HPDE6-E6E7 (cell line): ENCODE measurements around the gene ZNF43.
"Not testable (repeated sequence)": the region's sequence is repeated elsewhere in the genome, so short reads cannot be mapped to it uniquely, and the experiment has no call there.

Source experiments
- DNase-seq: peaks from one replicate; pipeline ENCODE4 v3.0.0; 2011; ENCODE audit warnings: missing footprints; ENCODE audit errors: extremely low spot score

ZNF43 gene

DNA sequence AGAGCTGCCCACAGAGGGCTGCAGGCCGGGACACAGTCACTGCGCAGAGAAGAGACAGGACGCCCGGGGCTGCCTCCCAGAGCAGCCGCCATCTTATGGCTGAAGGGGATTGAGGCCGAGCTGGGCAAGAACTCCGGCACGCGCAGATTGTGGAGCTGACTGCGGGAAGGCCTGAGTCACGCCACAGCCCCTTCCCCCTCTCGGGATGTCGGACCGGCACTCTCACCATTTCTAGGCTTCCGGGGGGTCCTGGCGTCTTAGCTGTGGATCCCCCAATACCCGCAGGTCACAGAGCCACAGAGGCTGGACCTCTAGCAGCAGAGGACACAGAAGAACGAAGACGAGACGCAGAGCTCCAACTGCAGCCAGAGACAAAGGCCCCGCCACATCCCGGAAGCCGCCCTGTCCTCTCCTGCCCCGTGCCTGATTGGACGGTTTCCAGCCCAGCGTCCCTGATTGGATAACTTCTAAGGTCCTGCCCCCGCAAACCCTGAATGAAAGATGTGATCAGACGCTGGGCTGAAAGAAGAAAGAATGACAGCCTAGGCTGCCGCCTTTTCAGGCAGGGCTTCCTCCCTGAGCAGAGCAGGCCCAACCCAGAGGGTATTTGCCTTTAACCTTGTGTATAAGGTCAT, at the start of gene ZNF43:
ZNF43 (minus strand) TSS at position 373 of the 635 bp plus-strand sequence; CDS start at position 229, 144 bp downstream.
- DNase-seq, result no peak

DNA sequence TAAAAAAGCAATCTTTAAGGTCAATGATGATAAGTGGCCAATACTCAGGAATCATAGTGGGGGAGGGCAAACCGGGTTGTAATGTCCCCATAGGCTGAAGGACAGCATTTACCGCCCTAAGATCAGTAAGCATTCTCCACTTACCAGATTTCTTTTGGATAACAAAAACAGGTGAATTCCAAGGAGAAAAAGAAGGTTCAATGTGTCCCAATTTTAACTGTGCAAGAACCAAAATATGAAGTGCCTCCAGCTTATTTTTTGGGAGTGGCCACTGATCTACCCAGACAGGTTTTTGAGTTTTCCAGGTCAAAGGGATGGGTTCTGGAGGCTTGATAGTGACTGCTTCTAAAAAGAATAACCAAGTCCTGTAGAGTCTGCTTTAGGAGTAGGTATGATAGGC, 49.5 kb upstream of the ZNF43 start:
- not testable (repeated sequence) for DNase-seq

- DNase-seq, result not testable (repeated sequence)
Observed at GRCh38 chr19:21884786-21885185, 48.8 kb upstream of the ZNF43 start.

- DNase-seq, result no peak
Observed at GRCh38 chr19:21883516-21883915, 47.5 kb upstream of the ZNF43 start.

DNA sequence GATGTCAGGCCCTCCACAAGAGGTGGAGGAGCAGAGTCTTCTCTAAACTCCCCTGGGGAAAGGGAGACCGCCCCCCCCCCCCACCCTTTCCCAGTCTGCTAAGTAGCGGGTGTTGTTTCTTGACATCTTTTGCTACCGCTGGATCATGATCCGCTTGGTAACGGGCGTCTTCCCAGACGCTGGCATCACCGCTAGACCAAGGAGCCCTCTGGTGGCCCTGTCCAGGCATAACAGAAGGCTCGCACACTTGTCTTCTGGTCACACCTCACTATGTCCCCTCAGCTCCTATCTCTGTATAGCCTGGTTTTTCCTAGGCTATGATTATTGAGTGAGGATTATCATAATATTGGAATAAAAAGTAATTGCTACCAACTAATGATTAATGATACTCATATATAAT, 44.8 kb upstream of the ZNF43 start:
- not testable (repeated sequence) for DNase-seq

DNA sequence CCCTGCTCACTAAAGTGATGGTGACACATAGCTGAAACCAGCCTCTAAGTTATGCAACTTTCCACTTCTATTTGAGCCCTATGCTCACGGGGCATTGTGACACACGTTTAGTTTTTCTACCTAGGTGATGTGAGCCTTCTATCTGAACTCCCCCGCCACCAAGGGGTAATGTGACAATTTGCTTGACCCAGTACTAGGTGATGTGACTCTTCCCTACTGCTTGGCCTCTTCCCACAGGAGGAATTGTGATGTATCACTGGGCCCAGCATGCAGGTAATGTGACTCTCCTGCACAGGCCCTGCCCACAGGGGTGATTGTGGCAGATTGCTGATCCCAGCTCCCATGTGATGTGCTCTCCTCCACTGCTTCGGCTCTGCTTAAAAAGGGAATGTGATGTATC, 42.7 kb upstream of the ZNF43 start:
- DNase-seq, result no peak

DNA sequence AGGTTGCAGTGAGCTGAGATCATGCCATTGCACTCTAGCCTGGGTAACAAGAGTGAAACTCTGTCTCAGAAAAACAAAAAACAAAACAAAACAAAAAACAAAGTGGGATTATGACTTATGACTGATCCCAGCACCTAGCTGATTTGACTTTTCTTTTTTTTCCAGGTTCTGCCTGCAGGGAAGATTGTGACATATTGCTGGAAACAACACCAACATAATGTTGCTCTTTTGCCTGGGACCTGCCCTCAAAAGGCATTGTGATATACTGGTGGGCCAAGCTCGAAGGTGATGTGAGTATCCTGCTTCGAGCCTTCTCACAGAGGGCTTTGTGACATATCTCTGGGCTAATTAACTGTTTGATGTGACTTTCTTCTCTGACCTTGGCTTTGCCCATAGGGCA, 42.0 kb upstream of the ZNF43 start:
- DNase-seq, result no peak

- DNase-seq, result not testable (repeated sequence)
Observed at GRCh38 chr19:21876608-21877007, 40.6 kb upstream of the ZNF43 start.

DNA sequence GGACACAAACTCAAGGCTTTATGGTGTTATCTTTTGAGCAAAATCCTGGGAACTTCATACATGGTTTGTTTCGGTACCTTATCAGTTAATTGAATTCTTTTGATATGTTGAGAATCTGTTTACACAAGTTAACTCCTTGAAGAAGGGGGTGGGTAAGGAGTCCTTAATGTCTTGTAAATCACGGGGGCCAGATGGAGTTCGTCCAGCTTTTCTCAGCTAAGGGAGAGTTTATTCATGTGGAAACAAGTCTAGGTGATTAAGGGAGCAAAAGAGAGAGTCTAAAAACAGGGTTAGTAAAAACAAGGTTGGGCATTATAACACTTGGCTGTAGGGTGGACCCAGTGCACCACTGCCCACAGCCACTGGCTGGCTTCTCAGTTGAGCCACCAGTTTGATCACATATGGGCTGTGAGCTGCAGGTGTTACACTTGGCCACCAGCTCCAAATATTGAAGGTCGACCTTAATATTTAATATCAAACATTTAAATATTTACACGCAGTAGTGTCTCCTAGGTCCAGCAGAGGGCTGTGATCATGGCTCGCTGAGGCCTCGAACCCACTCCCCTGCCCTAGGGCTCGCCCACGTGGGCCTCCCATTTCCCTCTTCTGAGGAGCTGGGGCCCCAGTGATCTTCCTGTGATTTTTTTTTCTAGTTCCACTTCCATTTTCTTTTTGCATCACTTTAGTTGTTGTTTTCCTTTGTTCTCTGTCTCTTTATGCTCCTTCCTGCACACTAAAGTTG, 21.0 kb upstream of the ZNF43 start:
- no peak for DNase-seq

- DNase-seq, result no peak
Observed at GRCh38 chr19:21851596-21852345, 15.8 kb upstream of the ZNF43 start.

DNA sequence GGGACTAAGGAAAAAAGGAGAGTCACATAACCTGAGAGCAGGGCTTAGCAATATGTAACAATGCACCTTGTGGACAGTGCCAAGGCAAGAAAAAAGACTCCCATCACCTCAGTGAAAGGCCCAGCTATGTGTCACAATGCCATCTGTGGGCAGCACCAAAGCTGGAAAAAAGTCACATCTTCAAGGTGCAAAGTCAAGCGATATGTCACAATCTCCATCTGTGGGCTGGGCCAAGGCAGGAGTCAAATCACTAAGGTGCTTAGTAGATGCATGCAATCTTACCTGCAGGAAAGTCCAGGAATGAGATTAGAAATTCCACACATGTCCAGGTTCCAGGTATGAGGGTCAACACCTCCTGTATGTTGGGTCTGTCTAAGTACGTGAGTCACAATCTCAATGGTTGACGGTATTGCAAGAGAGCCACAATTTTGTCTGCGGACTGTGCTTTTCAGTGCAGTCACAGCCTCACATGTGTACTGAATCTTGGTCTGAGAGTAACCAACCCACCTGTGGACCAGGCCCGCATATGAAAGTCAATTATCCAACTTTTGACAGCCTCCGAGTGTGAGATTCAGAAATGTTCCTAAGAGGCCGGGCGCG, 14.8 kb upstream of the ZNF43 start:
- no peak for DNase-seq

DNA sequence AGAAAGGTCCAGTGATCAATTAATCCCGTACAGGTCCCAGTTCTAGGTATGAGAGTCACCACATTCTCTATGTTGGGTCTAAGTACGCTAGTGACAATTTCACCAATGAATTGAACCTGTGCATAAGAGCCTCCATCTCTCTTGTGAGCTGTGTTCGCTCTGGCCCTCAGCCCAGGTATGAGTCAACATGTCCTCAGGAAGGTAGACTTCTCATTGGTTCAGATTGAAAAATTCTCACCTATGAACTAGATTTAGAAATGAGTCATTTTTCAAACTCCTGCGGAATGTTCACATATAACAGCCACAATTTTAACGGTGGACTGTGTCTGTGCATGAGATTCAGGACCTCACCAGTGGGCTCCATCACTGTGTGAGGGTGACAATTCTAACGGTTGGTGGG, 12.7 kb upstream of the ZNF43 start:
- no peak for DNase-seq

DNA sequence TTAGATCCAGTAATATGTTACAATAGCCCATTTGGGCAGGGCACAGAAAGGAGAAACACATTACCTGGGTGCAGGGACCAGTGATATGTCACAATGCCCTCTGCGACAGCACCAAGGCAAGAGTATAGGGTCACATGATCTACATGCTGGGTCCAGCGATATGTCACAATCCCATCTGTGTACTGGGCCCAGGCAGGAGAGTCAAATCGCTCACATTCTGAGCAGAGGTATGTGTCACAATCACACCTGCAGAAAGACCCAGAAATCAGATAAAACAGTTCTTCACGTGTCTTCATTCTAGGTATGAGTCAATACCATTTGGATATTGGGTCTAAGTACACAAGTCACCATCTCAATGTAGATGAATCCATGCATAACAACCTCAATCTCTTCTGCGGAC, 7.1 kb upstream of the ZNF43 start:
- no peak for DNase-seq

DNA sequence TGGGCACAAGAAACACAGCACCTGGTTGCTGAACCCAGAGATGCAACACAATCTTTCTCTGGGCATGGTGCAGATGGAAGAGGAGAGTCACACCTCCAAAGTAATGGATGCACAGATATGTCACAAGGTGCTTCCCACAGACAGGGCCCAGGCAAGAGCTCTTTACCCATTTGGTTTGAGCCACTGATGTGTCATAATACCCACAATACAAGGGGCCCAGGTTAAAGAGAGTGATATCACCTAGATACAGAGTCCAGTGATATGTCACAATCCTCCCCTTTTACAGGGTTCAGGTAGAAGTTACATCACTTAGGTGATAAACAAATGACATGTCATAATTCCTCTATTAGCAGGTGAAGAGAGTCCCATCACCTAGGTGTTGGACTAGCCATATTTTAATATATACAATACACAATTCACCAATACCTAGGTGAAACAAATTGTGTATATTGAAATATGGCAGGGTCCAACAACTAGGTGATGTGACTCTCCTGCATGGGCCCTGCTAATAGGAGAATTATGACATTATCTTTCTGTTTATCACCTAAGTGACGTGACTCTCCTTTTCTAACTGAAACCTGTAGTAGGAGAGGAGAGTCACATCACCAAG, 5.6 kb upstream of the ZNF43 start:
- DNase-seq, result no peak

DNA sequence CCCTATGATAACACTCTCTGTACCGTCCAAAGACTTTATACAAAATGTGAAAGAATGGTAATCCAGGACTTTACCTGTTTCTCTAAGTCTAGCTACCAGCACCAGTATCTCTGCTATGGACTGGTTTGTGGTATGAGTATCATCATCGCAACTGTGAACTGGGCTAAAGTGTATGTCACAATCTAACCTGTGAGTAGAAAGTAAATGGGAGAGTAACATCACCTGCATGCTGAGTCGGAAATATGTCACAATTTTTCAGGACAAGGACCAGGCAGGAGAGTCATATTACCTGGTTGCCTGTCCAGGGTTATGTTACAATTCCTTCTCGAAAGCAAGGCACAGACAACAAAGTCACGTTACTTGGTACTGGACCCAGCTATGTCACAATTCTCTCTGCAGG, 5.1 kb upstream of the ZNF43 start:
- DNase-seq, result no peak

DNA sequence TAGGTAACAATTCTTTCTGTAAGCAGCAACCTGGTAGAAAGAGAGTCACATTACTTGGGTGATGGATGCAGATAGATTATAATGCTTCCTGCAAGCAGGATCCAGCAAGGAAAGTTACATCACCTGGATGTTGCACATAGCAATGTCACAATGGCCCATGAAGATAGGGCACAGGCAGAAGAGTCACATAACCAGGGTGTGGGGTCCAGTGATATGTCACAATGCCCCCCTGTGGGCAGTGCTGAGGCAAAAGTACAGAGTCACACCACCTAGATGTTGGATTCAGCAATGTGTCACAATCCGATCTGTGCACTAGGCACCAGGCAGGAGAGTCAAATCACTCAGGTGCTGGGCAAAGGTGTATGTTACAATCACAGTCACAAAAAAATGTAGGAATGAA, 4.0 kb upstream of the ZNF43 start:
- no peak for DNase-seq

DNA sequence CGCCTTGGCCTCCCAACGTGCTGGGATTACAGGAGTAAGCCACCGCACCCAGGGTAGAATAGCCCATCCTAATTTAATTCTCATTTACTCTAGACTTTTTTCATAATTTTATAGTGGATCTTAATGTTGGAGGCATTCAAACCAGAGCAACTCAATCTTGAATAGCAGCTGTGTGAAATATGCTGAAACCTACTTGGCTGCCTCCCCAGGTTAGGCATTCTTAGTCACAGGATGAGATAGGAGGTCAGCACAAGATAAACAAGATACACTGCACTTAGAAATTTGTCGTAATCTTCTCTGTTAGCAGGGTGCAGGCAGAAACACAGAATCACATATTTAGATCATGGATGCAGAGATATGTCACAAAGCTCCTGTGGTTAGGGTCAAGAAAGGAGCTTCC, 2.7 kb upstream of the ZNF43 start:
- DNase-seq, result no peak

- DNase-seq, result no peak
Observed at GRCh38 chr19:21835429-21835809, 563 bp downstream of the ZNF43 start.

DNA sequence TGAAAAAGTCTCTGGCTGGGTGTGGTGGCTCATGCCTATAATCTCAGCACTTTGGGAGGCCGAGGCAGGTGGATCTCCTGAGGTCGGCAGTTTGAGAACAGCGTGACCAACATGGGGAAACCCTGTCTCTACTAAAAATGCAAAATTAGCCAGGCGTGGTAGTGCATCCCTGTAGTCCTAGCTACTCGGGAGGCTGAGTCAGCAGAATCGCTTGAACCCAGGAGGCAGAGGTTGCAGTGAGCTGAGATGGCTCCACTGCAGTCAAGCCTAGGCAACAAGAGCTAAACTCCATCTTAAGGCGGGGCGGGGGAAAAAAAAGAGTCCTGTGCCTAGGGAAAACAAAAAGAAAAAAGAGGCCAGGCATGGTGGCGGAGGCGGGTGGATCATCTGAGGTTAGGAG, 2.2 kb downstream of the ZNF43 start:
- no peak for DNase-seq

DNA sequence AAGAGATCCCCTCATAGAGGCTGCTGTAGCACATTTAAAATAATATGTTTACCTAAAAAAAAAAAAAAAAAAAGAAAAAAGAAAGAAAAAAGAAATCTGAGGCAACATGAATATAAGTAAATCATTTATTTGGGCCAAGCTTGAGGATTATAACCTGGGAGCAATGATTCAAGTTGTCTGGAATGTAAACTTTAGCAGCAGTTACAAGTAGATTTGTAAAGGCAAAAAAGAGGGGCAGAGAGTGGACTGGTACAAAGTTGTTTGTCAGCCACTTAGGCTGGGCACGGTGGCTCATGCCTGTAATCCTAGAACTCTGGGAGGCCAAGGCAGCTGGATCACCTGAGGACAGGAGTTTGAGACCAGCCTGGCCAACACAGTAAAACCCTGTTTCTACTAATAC, 11.3 kb downstream of the ZNF43 start:
- DNase-seq, result no peak

GRCh38 chr19:21823224-21823623, 12.8 kb downstream of the ZNF43 start:
- DNase-seq, result no peak

GRCh38 chr19:21812448-21812847, 23.5 kb downstream of the ZNF43 start:
- DNase-seq, result no peak
